DOHH2 (cell line): ENCODE data around the gene HPSE2.

Experiments used
- H3F3A ChIP-seq: fragments of 200-600 bp; sonication (generic), shearing (Covaris generic); 2 replicates; pipeline ENCODE4 v1.6.0; 2016; ENCODE audit warnings: antibody characterized with exemption, mild to moderate bottlenecking; ENCODE audit not compliant: control insufficient read depth, insufficient read depth
- H3K27ac ChIP-seq: fragments of 200-600 bp; sonication (generic); 2 replicates; pipeline ENCODE4 v1.5.1; 2014; ENCODE audit warnings: low read depth, mild to moderate bottlenecking, low read length, moderate library complexity
- H3K27me3 ChIP-seq: fragments of 200-600 bp; sonication (generic); 2 replicates; pipeline ENCODE4 v1.6.1; 2014; ENCODE audit warnings: mild to moderate bottlenecking, low read length, mixed read lengths; ENCODE audit not compliant: control insufficient read depth
- H3K36me3 ChIP-seq: fragments of 200-600 bp; sonication (generic); 2 replicates; pipeline ENCODE4 v1.6.1; 2014; ENCODE audit warnings: mild to moderate bottlenecking, low read length, moderate library complexity, mixed read lengths; ENCODE audit not compliant: control insufficient read depth
- H3K4me1 ChIP-seq: fragments of 200-600 bp; sonication (generic); 2 replicates; pipeline ENCODE4 v1.6.1; 2014; ENCODE audit warnings: mild to moderate bottlenecking, low read length, mixed read lengths; ENCODE audit not compliant: control insufficient read depth
- H3K4me2 ChIP-seq: fragments of 200-600 bp; sonication (generic); 2 replicates; pipeline ENCODE4 v1.6.0; 2014; ENCODE audit warnings: mild to moderate bottlenecking, low read length, moderate library complexity
- H3K4me3 ChIP-seq: fragments of 200-600 bp; sonication (generic); 2 replicates; pipeline ENCODE4 v1.5.1; 2014; ENCODE audit warnings: mild to moderate bottlenecking, low read length, mixed read lengths
- H3K79me2 ChIP-seq: fragments of 200-600 bp; sonication (generic); 2 replicates; pipeline ENCODE4 v1.6.1; 2014; ENCODE audit warnings: mild to moderate bottlenecking, low read length, mixed read lengths; ENCODE audit not compliant: control insufficient read depth
- H3K9me2 ChIP-seq: fragments of 200-600 bp; sonication (generic); replicated peaks from 2 replicates; pipeline ENCODE4 v1.6.1; 2014; ENCODE audit warnings: mild to moderate bottlenecking, low read length, mixed read lengths; ENCODE audit not compliant: control insufficient read depth
- H3K9me3 ChIP-seq: fragments of 200-600 bp; sonication (generic); 2 replicates; pipeline ENCODE4 v1.6.1; 2014; ENCODE audit warnings: antibody characterized with exemption, low read length, mixed read lengths; ENCODE audit not compliant: control insufficient read depth, insufficient read depth
- H4K20me1 ChIP-seq: fragments of 200-600 bp; sonication (generic); 2 replicates; pipeline ENCODE4 v1.6.0; 2014; ENCODE audit warnings: low read depth, mild to moderate bottlenecking, antibody characterized with exemption, low read length, moderate library complexity; ENCODE audit not compliant: control insufficient read depth, insufficient read depth
- CTCF ChIP-seq: fragments of 200-600 bp; sonication (generic); IDR thresholded peaks from one replicate; pipeline ENCODE4 v1.5.1; 2014; ENCODE audit warnings: antibody characterized with exemption, mild to moderate bottlenecking, low read depth, low read length; ENCODE audit not compliant: poor library complexity, severe bottlenecking
- EZH2phosphoT487 ChIP-seq: fragments of 200-600 bp; sonication (generic); IDR thresholded peaks from 2 replicates; pipeline ENCODE4 v1.6.1; 2017; ENCODE audit warnings: borderline replicate concordance, mild to moderate bottlenecking, antibody characterized with exemption, low read length, moderate library complexity, mixed read lengths

Gene HPSE2

GRCh38 chr10:98667081-98667480 lies 568.6 kb downstream of the HPSE2 start:
- Histone ChIP-seq H3K36me3 (no peaks in the 10 kb centered on the region), H3K4me3 (no peak overlapping the region), H3K4me2 (no peak overlapping the region), H3K4me1 (peaks cover 12% of the 10 kb centered on the region), H3F3A (no peaks in the 10 kb centered on the region), H3K27ac (no peak overlapping the region), H3K9me3 (no peaks in the 10 kb centered on the region), H3K79me2 (no peaks in the 10 kb centered on the region), H4K20me1 (no peaks in the 10 kb centered on the region), H3K27me3 (peaks cover 12% of the 10 kb centered on the region), H3K9me2 (no peaks in the 10 kb centered on the region)
- TF ChIP-seq EZH2phosphoT487: no peak
- no peak for TF ChIP-seq CTCF

DNA sequence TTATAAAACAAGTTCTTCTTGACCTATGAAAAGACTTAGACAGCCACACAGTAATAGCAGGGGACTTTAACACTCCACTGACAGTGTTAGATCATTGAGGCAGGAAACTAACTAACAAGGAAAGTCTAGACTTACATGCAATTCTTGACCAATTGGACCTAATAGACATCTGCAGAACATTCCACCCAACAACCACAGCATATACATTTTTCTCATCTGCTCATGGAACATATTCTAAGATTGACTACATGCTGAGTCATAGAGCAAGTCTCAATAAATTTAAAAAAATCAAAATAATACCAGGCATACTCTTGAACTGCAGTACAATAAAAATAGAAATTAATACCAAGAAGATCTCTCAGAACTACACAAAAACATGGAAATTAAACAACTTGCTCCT lies 569.4 kb downstream of the HPSE2 start:
- no peak overlapping the region for H3K4me2 ChIP-seq
- H3K27me3 ChIP-seq: peaks cover 12% of the 10 kb centered on the region
- no peaks in the 10 kb centered on the region for H3K79me2 ChIP-seq
- no peak overlapping the region for H3K27ac ChIP-seq
- TF ChIP-seq EZH2phosphoT487 (no peak), CTCF (no peak)
- H3K9me3 ChIP-seq: no peaks in the 10 kb centered on the region
- no peak overlapping the region for H3K4me3 ChIP-seq
- H3K4me1 ChIP-seq: peaks cover 4% of the 10 kb centered on the region
- H3K9me2 ChIP-seq: no peaks in the 10 kb centered on the region
- H3F3A ChIP-seq: no peaks in the 10 kb centered on the region
- no peaks in the 10 kb centered on the region for H4K20me1 ChIP-seq
- no peaks in the 10 kb centered on the region for H3K36me3 ChIP-seq

GRCh38 chr10:98664329-98665042 lies 571.2 kb downstream of the HPSE2 start:
- TF ChIP-seq EZH2phosphoT487: no peak
- TF ChIP-seq CTCF: peak; percentile 73
- Histone ChIP-seq H4K20me1 (no peaks in the 10 kb centered on the region), H3K4me2 (no peak overlapping the region), H3K9me2 (no peaks in the 10 kb centered on the region), H3F3A (no peaks in the 10 kb centered on the region), H3K4me3 (no peak overlapping the region), H3K27me3 (peaks cover 12% of the 10 kb centered on the region), H3K79me2 (no peaks in the 10 kb centered on the region), H3K9me3 (no peaks in the 10 kb centered on the region), H3K4me1 (no peaks in the 10 kb centered on the region), H3K36me3 (no peaks in the 10 kb centered on the region), H3K27ac (no peak overlapping the region)
